Measurements from ENCODE around the gene SH3TC1. TPM values are rescaled to one million over a fixed set of nuclear protein-coding genes. Genes with fewer than 3 reads are reported as not detected.

SH3TC1 gene
- total RNA-seq, 1 experiment from 2014 or later = 7.8 TPM

DNA sequence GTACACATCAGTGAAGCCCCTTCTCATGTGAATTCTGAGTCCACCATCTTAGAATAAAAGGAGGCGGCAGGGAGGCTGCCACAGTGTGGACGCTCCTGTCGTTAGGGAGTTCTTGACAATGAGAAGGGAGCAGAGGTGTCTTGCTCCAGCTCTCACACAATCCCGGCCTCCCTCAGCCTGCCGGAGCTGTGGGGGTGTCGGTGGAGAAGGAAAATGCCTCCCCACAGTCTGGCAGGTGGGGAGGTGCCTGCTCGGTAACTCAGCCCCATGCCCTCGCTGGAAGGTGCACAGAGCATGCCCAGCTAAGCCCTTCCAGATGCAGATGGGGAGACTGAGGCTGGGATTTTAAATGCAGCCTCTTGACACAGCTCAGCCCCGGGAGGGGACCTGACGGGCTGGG, 20.0 kb upstream of the SH3TC1 start:
- TF ChIP-seq, protein P1, sequence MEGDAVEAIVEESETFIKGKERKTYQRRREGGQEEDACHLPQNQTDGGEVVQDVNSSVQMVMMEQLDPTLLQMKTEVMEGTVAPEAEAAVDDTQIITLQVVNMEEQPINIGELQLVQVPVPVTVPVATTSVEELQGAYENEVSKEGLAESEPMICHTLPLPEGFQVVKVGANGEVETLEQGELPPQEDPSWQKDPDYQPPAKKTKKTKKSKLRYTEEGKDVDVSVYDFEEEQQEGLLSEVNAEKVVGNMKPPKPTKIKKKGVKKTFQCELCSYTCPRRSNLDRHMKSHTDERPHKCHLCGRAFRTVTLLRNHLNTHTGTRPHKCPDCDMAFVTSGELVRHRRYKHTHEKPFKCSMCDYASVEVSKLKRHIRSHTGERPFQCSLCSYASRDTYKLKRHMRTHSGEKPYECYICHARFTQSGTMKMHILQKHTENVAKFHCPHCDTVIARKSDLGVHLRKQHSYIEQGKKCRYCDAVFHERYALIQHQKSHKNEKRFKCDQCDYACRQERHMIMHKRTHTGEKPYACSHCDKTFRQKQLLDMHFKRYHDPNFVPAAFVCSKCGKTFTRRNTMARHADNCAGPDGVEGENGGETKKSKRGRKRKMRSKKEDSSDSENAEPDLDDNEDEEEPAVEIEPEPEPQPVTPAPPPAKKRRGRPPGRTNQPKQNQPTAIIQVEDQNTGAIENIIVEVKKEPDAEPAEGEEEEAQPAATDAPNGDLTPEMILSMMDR (IDR thresholded peaks at IDR 0.05; ENCODE audit: unreplicated experiment) = no peak
- H3K9me3 Mint-ChIP-seq (ENCODE audit: low read depth, unreplicated experiment) = no peaks in the 10 kb centered on the region
- DNase-seq = no peak
- H3K36me3 Mint-ChIP-seq (ENCODE audit: insufficient read depth, unreplicated experiment) = peaks cover 5% of the 10 kb centered on the region
- no peak overlapping the region for H3K4me3 Mint-ChIP-seq (ENCODE audit: low read depth, unreplicated experiment)
- H3K4me1 Mint-ChIP-seq (ENCODE audit: low read depth, unreplicated experiment) = peaks cover 7% of the 10 kb centered on the region
- intact Hi-C loops (cut with micrococcal nuclease; ENCODE audit: unreplicated experiment) = loop anchor here (5.0 kb wide), 1 partner anchor 223 kb away; no protein-coding TSS in a partner anchor
- CTCF ChIA-PET = interaction anchor here (0.6 kb wide), 1 partner anchor 8 kb away, joined by 4 read pairs; no protein-coding TSS in a partner anchor
- no peaks in the 10 kb centered on the region for H3K27me3 Mint-ChIP-seq (ENCODE audit: unreplicated experiment)
- no TSS peak for BruUV-seq (replicated peaks)
- H3K27ac Mint-ChIP-seq (ENCODE audit: unreplicated experiment) = no peak overlapping the region

DNA sequence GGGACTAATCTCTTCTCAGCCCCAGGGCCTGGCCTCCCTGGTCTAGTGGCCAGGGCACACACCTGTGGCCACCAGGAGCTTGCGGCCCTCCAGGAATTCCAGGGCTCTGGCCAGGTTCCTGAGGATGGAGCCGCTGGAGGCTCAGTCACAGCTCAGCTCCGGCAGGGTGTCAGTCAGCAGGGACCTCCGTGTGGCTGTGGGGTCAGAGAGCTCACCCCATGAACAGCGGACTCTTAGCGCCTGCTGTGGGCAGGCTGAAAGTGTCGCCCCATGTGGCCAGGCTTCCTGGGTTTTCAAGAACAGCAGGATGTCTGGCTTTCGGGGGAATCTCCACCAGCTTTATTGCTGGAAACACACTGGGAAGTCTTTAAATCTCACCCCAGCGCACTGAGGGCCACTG, 19.3 kb upstream of the SH3TC1 start:
- intact Hi-C loops (cut with micrococcal nuclease; ENCODE audit: unreplicated experiment) = loop anchor here (5.0 to 10.0 kb wide), 2 partner anchors 223 to 405 kb away; partner anchors contain the start of gene GPR78
- Mint-ChIP-seq H3K36me3 (ENCODE audit: insufficient read depth, unreplicated experiment) (peaks cover 5% of the 10 kb centered on the region), H3K27ac (ENCODE audit: unreplicated experiment) (no peak overlapping the region), H3K4me3 (ENCODE audit: low read depth, unreplicated experiment) (no peak overlapping the region), H3K9me3 (ENCODE audit: low read depth, unreplicated experiment) (no peaks in the 10 kb centered on the region), H3K27me3 (ENCODE audit: unreplicated experiment) (no peaks in the 10 kb centered on the region), H3K4me1 (ENCODE audit: low read depth, unreplicated experiment) (peaks cover 11% of the 10 kb centered on the region)
- no peak for DNase-seq
- CTCF ChIA-PET = interaction anchor here (0.6 kb wide), 1 partner anchor 9 kb away, joined by 4 read pairs; no protein-coding TSS in a partner anchor
- TF ChIP-seq, protein P1 (IDR thresholded peaks at IDR 0.05; ENCODE audit: unreplicated experiment) = no peak
- no TSS peak for BruUV-seq (replicated peaks)

DNA sequence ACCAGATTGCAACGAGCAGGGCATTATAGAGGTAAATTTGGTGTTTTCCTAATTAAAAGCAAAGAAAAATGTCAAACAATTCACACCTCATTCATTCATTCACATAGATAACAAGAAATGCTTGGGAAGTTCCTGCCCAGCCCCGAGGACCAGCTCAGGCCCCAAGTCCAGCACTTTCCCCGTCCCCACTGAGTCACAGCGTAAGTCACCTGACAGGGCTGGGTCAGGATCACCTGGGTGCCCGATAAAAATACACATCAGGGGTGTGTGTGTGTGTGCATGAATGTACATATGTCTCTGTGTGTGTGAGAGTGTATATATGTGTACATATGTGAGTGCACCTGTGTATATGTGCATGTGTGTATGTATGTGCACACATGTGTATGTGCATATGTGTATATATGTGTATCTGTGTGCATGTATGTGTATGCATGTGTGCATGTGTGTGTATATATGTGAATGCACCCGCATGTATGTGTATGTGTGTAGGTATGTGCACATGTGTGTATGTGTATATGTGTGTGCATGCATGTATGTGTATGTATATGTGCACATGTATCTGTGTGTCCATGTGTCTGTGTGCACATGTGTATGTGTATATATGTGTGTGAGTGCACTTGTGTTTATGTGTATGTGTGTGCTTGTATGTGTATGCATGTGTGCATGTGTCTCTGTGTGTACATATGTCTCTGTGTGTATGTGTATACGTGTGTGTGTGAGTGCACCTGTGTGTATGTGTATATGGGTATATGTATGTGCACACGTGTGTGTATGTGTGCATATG, 18.6 kb upstream of the SH3TC1 start:
- Mint-ChIP-seq H3K27me3 (ENCODE audit: unreplicated experiment) (no peaks in the 10 kb centered on the region), H3K36me3 (ENCODE audit: insufficient read depth, unreplicated experiment) (peaks cover 5% of the 10 kb centered on the region), H3K4me3 (ENCODE audit: low read depth, unreplicated experiment) (no peak overlapping the region), H3K27ac (ENCODE audit: unreplicated experiment) (no peak overlapping the region), H3K9me3 (ENCODE audit: low read depth, unreplicated experiment) (no peaks in the 10 kb centered on the region), H3K4me1 (ENCODE audit: low read depth, unreplicated experiment) (peaks cover 11% of the 10 kb centered on the region)
- no TSS peak for BruUV-seq (replicated peaks)
- intact Hi-C loops (cut with micrococcal nuclease; ENCODE audit: unreplicated experiment) = loop anchor here (10.0 kb wide), 1 partner anchor 404 kb away; the partner anchor contains the start of gene GPR78
- no peak for DNase-seq
- CTCF ChIA-PET = no interaction called here
- TF ChIP-seq, protein P1 (IDR thresholded peaks at IDR 0.05; ENCODE audit: unreplicated experiment) = no peak

DNA sequence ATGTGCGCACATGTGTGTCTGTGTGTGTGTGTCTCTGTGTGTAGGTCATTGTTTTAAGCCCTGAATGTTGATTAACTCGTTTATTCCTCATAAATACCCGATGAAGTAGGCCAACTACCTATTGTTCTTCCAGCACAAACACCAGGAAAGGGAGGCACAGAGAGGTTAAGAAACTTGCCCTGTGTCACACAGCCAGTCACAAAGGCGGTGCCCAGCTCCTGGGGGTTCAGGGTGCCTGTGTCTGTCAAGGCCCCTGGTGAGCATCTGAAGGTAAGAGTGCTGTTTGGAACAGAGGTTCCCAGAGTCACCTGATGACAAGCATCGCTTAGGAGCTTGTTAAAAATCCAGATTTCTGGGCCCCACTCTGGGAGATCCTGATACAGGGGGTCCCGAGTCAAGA, 18.0 kb upstream of the SH3TC1 start:
- no peak for DNase-seq
- H3K4me1 Mint-ChIP-seq (ENCODE audit: low read depth, unreplicated experiment) = peaks cover 11% of the 10 kb centered on the region
- no peaks in the 10 kb centered on the region for H3K9me3 Mint-ChIP-seq (ENCODE audit: low read depth, unreplicated experiment)
- CTCF ChIA-PET = no interaction called here
- no peaks in the 10 kb centered on the region for H3K27me3 Mint-ChIP-seq (ENCODE audit: unreplicated experiment)
- intact Hi-C loops (cut with micrococcal nuclease; ENCODE audit: unreplicated experiment) = loop anchor here (10.0 kb wide), 1 partner anchor 404 kb away; the partner anchor contains the start of gene GPR78
- no peak overlapping the region for H3K27ac Mint-ChIP-seq (ENCODE audit: unreplicated experiment)
- no peak overlapping the region for H3K4me3 Mint-ChIP-seq (ENCODE audit: low read depth, unreplicated experiment)
- no TSS peak for BruUV-seq (replicated peaks)
- peaks cover 5% of the 10 kb centered on the region for H3K36me3 Mint-ChIP-seq (ENCODE audit: insufficient read depth, unreplicated experiment)
- TF ChIP-seq, protein P1 (IDR thresholded peaks at IDR 0.05; ENCODE audit: unreplicated experiment) = no peak

All from Calu3 (cell line).